ENCODE results near the gene GIMAP7. TPM values are rescaled to one million over a fixed set of nuclear protein-coding genes. Genes with fewer than 3 reads are reported as not detected.
"Not testable (repeated sequence)": the region's sequence is repeated elsewhere in the genome, so short reads cannot be mapped to it uniquely, and the experiment has no call there.

Gene GIMAP7
- total RNA-seq, result 13.0 TPM
- long read RNA-seq, partial matches to known transcripts, result 0 of 4 reads
- long read RNA-seq, other reads (novel, unspliced or antisense), result 0 of 4 reads

GRCh38 chr7:150514748-150515222 lies at the start of gene GIMAP7:
Gene GIMAP7, plus strand, starts transcription at chr7:150514872. Its CDS starts 5,103 bp downstream, at chr7:150519975.
- intact Hi-C loops (cut with DNase I), result loop anchor here (5.0 kb wide), 1 partner anchor 62 kb away; the partner anchor contains the start of gene GIMAP8
- DNase-seq (ENCODE audit: low spot score), result no peak

GRCh38 chr7:150464962-150465361 lies 49.7 kb upstream of the GIMAP7 start:
- intact Hi-C loops (cut with DNase I), result no loop called here
- no peak for DNase-seq (ENCODE audit: low spot score)

GRCh38 chr7:150465414-150465813 lies 49.3 kb upstream of the GIMAP7 start:
- no peak for DNase-seq (ENCODE audit: low spot score)
- intact Hi-C loops (cut with DNase I), result no loop called here

GRCh38 chr7:150466477-150466876 lies 48.2 kb upstream of the GIMAP7 start:
- intact Hi-C loops (cut with DNase I), result no loop called here

GRCh38 chr7:150468241-150468640 lies 46.4 kb upstream of the GIMAP7 start:
- no peak for DNase-seq (ENCODE audit: low spot score)

More at GRCh38 chr7:150466477-150466876, 48.2 kb upstream of the GIMAP7 start:
- no peak for DNase-seq (ENCODE audit: low spot score)

GRCh38 chr7:150471886-150472285 lies 42.8 kb upstream of the GIMAP7 start:
- intact Hi-C loops (cut with DNase I), result no loop called here
- DNase-seq (ENCODE audit: low spot score), result no peak

More at GRCh38 chr7:150468241-150468640, 46.4 kb upstream of the GIMAP7 start:
- intact Hi-C loops (cut with DNase I), result no loop called here

GRCh38 chr7:150473902-150474301 lies 40.8 kb upstream of the GIMAP7 start:
- DNase-seq (ENCODE audit: low spot score), result no peak
- intact Hi-C loops (cut with DNase I), result no loop called here

- no peak for DNase-seq (ENCODE audit: low spot score)
- intact Hi-C loops (cut with DNase I), result no loop called here
These were observed 38.4 kb upstream of the GIMAP7 start for GRCh38 chr7:150476285-150476684.

- intact Hi-C loops (cut with DNase I), result no loop called here
- DNase-seq (ENCODE audit: low spot score), result no peak
These were observed 37.6 kb upstream of the GIMAP7 start for GRCh38 chr7:150476819-150477631.

GRCh38 chr7:150479023-150479716 lies 35.5 kb upstream of the GIMAP7 start:
- DNase-seq (ENCODE audit: low spot score), result no peak
- intact Hi-C loops (cut with DNase I), result no loop called here

- DNase-seq (ENCODE audit: low spot score), result no peak
- intact Hi-C loops (cut with DNase I), result no loop called here
These were observed 33.3 kb upstream of the GIMAP7 start for GRCh38 chr7:150481186-150481920.

- intact Hi-C loops (cut with DNase I), result no loop called here
- no peak for DNase-seq (ENCODE audit: low spot score)
These were observed 32.8 kb upstream of the GIMAP7 start for GRCh38 chr7:150481922-150482321.

GRCh38 chr7:150483514-150483913 lies 31.2 kb upstream of the GIMAP7 start:
- intact Hi-C loops (cut with DNase I), result not testable (repeated sequence)

GRCh38 chr7:150484071-150484470 lies 30.6 kb upstream of the GIMAP7 start:
- DNase-seq (ENCODE audit: low spot score); intact Hi-C loops (cut with DNase I): not testable (repeated sequence)

More at GRCh38 chr7:150483514-150483913, 31.2 kb upstream of the GIMAP7 start:
- DNase-seq (ENCODE audit: low spot score), result not testable (repeated sequence)

- intact Hi-C loops (cut with DNase I), result no loop called here
- DNase-seq (ENCODE audit: low spot score), result no peak
These were observed 27.0 kb upstream of the GIMAP7 start for GRCh38 chr7:150487625-150488024.

- intact Hi-C loops (cut with DNase I), result no loop called here
- DNase-seq (ENCODE audit: low spot score), result no peak
These were observed 24.9 kb upstream of the GIMAP7 start for GRCh38 chr7:150489782-150490181.

- intact Hi-C loops (cut with DNase I); DNase-seq (ENCODE audit: low spot score): not testable (repeated sequence)
These were observed 21.2 kb upstream of the GIMAP7 start for GRCh38 chr7:150493442-150493841.

GRCh38 chr7:150502519-150502918 lies 12.2 kb upstream of the GIMAP7 start:
- DNase-seq (ENCODE audit: low spot score), result no peak
- intact Hi-C loops (cut with DNase I), result no loop called here

GRCh38 chr7:150503155-150503554 lies 11.5 kb upstream of the GIMAP7 start:
- intact Hi-C loops (cut with DNase I), result no loop called here

GRCh38 chr7:150503581-150503980 lies 11.1 kb upstream of the GIMAP7 start:
- intact Hi-C loops (cut with DNase I), result no loop called here
- no peak for DNase-seq (ENCODE audit: low spot score)

More at GRCh38 chr7:150503155-150503554, 11.5 kb upstream of the GIMAP7 start:
- no peak for DNase-seq (ENCODE audit: low spot score)

Measured in cardiac septum (tissue), 1 donor.